ENCODE data around the gene CCR5. TPM values are rescaled to one million over a fixed set of nuclear protein-coding genes. Genes with fewer than 3 reads are reported as not detected.
"Not testable (repeated sequence)": the region's sequence is repeated elsewhere in the genome, so short reads cannot be mapped to it uniquely, and the experiment has no call there.

Gene CCR5
- total RNA-seq: under 1 TPM; 0.73 to 0.98 (median 0.96) TPM

DNA sequence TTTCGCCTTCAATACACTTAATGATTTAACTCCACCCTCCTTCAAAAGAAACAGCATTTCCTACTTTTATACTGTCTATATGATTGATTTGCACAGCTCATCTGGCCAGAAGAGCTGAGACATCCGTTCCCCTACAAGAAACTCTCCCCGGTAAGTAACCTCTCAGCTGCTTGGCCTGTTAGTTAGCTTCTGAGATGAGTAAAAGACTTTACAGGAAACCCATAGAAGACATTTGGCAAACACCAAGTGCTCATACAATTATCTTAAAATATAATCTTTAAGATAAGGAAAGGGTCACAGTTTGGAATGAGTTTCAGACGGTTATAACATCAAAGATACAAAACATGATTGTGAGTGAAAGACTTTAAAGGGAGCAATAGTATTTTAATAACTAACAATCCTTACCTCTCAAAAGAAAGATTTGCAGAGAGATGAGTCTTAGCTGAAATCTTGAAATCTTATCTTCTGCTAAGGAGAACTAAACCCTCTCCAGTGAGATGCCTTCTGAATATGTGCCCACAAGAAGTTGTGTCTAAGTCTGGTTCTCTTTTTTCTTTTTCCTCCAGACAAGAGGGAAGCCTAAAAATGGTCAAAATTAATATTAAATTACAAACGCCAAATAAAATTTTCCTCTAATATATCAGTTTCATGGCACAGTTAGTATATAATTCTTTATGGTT, at the start of gene CCR5:
CCR5 (plus strand) TSS at position 108 of the 680 bp plus-strand sequence. CDS start 1,957 bp downstream, outside the sequence.
- Histone ChIP-seq H3K4me3 (no peak within 1 kb of the TSS), H3K9me3 (no peaks in the 10 kb centered on the region), H3K27me3 (peaks cover 0 to 3% of the 10 kb centered on the region in 2 donors), H3K36me3 (no peaks in the 10 kb centered on the region), H3K4me1 (no peaks in the 10 kb centered on the region), H3K27ac (no peak within 1 kb of the TSS)
- intact Hi-C loops (cut with DNase I; ENCODE audit: low total_unique reads): no loop called here
- no peak for DNase-seq (ENCODE audit: low spot score in 2 of 2)
- TF ChIP-seq POLR2AphosphoS5 (IDR thresholded peaks at IDR 0.05) (no peak), CTCF (IDR thresholded peaks at IDR 0.05) (no peak), POLR2A (IDR thresholded peaks at IDR 0.05) (no peak)

DNA sequence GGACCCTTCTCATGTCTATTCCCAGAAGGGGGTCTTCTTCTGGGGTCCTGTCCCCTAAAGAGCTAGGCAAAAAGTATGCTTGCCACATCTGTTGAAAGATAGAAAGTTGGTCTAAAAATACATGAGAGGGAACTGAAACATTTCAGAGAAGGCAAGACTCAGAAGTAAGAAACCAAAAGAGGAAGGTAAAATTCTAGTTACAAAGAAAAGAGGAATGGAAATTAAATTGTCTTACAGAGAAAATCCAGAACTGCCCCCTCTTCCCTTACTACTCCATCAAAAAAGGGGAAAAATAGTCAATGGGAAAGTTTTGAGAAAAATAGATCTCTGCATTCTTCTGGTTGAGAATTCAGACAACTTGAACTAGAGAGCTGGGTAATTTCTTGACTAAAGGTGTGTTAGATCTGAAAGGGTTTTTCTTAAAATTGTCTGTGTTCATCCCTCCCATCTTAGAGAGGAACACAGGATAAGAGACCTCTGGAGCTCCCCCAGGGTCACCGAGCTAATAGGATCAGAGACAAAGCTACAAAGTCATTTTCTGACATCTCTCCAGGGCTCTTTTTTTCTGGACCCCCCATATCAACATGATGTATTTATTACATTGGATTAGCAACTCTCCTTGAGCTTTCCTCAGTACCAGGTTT, 49.2 kb upstream of the CCR5 start:
- no peak overlapping the region for H3K4me3 ChIP-seq
- H3K4me1 ChIP-seq: no peaks in the 10 kb centered on the region
- no peak for TF ChIP-seq CTCF (IDR thresholded peaks at IDR 0.05)
- TF ChIP-seq POLR2A (IDR thresholded peaks at IDR 0.05): no peak
- TF ChIP-seq POLR2AphosphoS5 (IDR thresholded peaks at IDR 0.05): no peak
- no peak for DNase-seq (ENCODE audit: low spot score in 2 of 2)
- H3K9me3 ChIP-seq: no peaks in the 10 kb centered on the region
- no peak overlapping the region for H3K27ac ChIP-seq
- no peaks in the 10 kb centered on the region for H3K27me3 ChIP-seq
- H3K36me3 ChIP-seq: no peaks in the 10 kb centered on the region
- intact Hi-C loops (cut with DNase I; ENCODE audit: low total_unique reads): no loop called here

- TF ChIP-seq POLR2A (IDR thresholded peaks at IDR 0.05) (no peak), CTCF (IDR thresholded peaks at IDR 0.05) (no peak), POLR2AphosphoS5 (IDR thresholded peaks at IDR 0.05) (no peak)
- Histone ChIP-seq H3K4me3 (no peak overlapping the region), H3K36me3 (no peaks in the 10 kb centered on the region), H3K27me3 (no peaks in the 10 kb centered on the region), H3K27ac (no peak overlapping the region), H3K9me3 (peaks cover 0 to 9% of the 10 kb centered on the region in 2 donors), H3K4me1 (no peaks in the 10 kb centered on the region)
- no peak for DNase-seq (ENCODE audit: low spot score in 2 of 2)
- intact Hi-C loops (cut with DNase I; ENCODE audit: low total_unique reads): no loop called here
Observed at GRCh38 chr3:46324036-46324435, 46.7 kb upstream of the CCR5 start.

DNA sequence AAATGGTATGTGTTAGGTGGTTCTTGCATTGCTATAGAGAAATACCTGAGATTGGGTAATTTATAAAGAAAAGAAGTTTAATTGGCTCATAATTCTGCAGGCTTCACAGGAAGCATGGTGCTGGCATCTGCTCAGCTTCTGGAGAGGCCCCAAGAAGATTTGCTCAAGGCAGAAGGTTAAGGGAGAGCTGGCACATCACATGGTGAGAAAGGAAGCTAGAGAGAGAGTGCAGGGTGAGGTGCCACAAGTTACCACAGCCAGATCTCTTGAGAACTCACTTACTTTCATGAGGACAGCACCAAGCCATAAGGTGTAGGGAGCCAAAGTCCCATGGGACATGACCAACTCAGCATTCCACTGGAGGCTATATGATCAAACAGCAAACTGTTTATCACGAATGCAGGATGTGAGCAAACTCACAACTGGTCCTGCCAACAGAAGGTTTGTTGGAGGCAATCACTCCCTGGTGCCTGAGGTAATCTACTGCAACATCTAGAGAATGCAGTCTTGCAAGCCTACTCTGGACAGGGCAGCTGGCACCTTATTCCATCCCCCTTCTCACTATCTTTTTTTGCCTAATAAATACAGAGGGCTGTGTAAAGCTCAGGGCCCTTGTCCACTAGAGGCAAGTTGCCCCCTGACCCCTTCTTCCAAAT, 45.0 kb upstream of the CCR5 start:
- TF ChIP-seq POLR2A (IDR thresholded peaks at IDR 0.05): no peak
- no peak for TF ChIP-seq POLR2AphosphoS5 (IDR thresholded peaks at IDR 0.05)
- no peak for TF ChIP-seq CTCF (IDR thresholded peaks at IDR 0.05)
- intact Hi-C loops (cut with DNase I; ENCODE audit: low total_unique reads): no loop called here
- no peaks in the 10 kb centered on the region for H3K4me1 ChIP-seq
- H3K9me3 ChIP-seq: peaks cover 0 to 9% of the 10 kb centered on the region in 2 donors
- no peaks in the 10 kb centered on the region for H3K27me3 ChIP-seq
- no peak overlapping the region for H3K27ac ChIP-seq
- DNase-seq (ENCODE audit: low spot score in 2 of 2): peak in 1 of 2 donors; percentile 40
- H3K36me3 ChIP-seq: no peaks in the 10 kb centered on the region
- no peak overlapping the region for H3K4me3 ChIP-seq

DNA sequence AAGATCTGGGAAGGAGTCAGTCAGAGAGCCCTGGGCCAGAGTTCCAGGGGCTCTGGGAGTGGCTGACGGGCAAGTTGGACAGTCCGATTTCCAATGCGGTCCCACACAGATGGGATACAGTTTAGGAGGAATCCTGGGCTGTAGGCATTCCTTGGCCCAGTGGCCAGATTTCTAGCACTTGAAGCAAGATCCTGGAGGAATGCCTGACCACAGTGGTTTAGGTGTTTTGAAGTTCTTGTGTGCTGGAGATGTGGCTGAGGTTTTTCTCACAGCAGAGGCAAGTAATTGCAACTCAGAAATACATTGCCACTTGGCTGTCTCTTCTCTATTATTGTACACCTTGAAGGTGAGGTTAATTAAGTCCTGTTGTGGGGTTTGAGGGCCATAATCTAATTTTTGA, 40.1 kb upstream of the CCR5 start:
- H3K4me1 ChIP-seq, H3K27ac ChIP-seq: not testable (repeated sequence)

More for the DNA sequence above, 40.1 kb upstream of the CCR5 start:
- DNase-seq (ENCODE audit: low spot score in 2 of 2): peak in 1 of 2 donors; percentile 44
- H3K9me3 ChIP-seq; H3K4me3 ChIP-seq; intact Hi-C loops (cut with DNase I; ENCODE audit: low total_unique reads); H3K36me3 ChIP-seq; H3K27me3 ChIP-seq: not testable (repeated sequence)

Measured in breast epithelium (tissue), 4 donors.